C4-2B (cell line): ENCODE results near the gene OAT.

Experiments used
- ZFX ChIP-seq: fragments of 450-650 bp; IDR thresholded peaks from 2 replicates; pipeline ENCODE4 v1.6.1; 2017
- TF ChIP-seq, protein P1 (sequence below): fragments of 450-650 bp; conservative IDR thresholded peaks from 2 replicates; pipeline ENCODE4 v1.5.1; 2017; ENCODE audit warnings: mild to moderate bottlenecking

DNA sequence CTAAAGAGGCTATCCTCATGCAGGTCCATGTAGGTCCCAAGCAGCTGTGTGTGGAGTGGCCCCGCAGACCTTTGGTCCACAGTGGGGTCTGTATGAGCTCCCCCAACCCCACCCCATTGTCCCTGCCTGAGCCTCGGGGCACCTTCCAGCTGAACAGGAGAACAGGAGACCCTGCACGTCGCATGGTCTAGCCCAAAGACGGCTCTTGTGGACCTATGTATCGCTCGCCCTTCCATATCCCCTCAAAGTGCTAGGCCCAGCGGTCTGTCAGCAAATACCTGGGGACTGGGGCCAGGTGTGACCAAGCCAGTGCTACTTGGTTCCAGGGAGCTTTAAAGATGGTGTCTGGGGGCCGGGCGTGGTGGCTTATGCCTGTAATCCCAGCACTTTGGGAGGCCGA lies 43.0 kb downstream of the OAT start:
- TF ChIP-seq, protein P1, sequence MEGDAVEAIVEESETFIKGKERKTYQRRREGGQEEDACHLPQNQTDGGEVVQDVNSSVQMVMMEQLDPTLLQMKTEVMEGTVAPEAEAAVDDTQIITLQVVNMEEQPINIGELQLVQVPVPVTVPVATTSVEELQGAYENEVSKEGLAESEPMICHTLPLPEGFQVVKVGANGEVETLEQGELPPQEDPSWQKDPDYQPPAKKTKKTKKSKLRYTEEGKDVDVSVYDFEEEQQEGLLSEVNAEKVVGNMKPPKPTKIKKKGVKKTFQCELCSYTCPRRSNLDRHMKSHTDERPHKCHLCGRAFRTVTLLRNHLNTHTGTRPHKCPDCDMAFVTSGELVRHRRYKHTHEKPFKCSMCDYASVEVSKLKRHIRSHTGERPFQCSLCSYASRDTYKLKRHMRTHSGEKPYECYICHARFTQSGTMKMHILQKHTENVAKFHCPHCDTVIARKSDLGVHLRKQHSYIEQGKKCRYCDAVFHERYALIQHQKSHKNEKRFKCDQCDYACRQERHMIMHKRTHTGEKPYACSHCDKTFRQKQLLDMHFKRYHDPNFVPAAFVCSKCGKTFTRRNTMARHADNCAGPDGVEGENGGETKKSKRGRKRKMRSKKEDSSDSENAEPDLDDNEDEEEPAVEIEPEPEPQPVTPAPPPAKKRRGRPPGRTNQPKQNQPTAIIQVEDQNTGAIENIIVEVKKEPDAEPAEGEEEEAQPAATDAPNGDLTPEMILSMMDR: no peak
- no peak for TF ChIP-seq ZFX
